ENCODE measurements around the gene VWA5B1. TPM values are rescaled to one million over a fixed set of nuclear protein-coding genes. Genes with fewer than 3 reads are reported as not detected.

The VWA5B1 gene
- total and polyA plus RNA-seq, 2 of the 8 experiments (the other 6 are each of a cell fraction or from before 2014, with no cell fraction given) = 0.54 to 2.3 TPM

GRCh38 chr1:20319456-20320220 is 29.0 kb downstream of the VWA5B1 start:
- H3K4me2 ChIP-seq (ENCODE audit: insufficient read depth in 1 of 2, low read depth in 2 of 2, low read length in 2 of 2) = no peak overlapping the region
- no peaks in the 10 kb centered on the region for H3K79me1 ChIP-seq (ENCODE audit: low read depth, low read length)
- no peak for FAIRE-seq
- no peak for TF ChIP-seq NANOG (IDR thresholded peaks at IDR 0.05; ENCODE audit: insufficient read depth, low read depth, low read length, poor library complexity, severe bottlenecking)
- TF ChIP-seq RBBP5 (IDR thresholded peaks at IDR 0.05; ENCODE audit: borderline replicate concordance, low read depth, low read length) = no peak
- no peak for TF ChIP-seq E2F6 (IDR thresholded peaks at IDR 0.05)
- no peak for TF ChIP-seq PHF8 (conservative IDR thresholded peaks at IDR 0.05; ENCODE audit: low read depth, low read length)
- TF ChIP-seq KDM4A (IDR thresholded peaks at IDR 0.05; ENCODE audit: low read depth, low read length, severe bottlenecking) = no peak
- TF ChIP-seq RNF2 (IDR thresholded peaks at IDR 0.05; ENCODE audit: borderline replicate concordance, low read depth, low read length, missing control alignments, poor library complexity, severe bottlenecking) = no peak
- TF ChIP-seq BACH1 (IDR thresholded peaks at IDR 0.05; ENCODE audit: low read length) = no peak
- TF ChIP-seq CTBP2 (IDR thresholded peaks at IDR 0.05; ENCODE audit: borderline replicate concordance, insufficient read depth, insufficient read length, low read length) = no peak
- no peak for TF ChIP-seq TEAD4 (IDR thresholded peaks at IDR 0.05; ENCODE audit: low read depth, low read length)
- TF ChIP-seq EGR1 (IDR thresholded peaks at IDR 0.05; ENCODE audit: borderline replicate concordance, low read depth, low read length) = no peak
- no peak for TF ChIP-seq MAX (IDR thresholded peaks at IDR 0.05)

More at GRCh38 chr1:20319456-20320220, 29.0 kb downstream of the VWA5B1 start:
- no peak overlapping the region for H4K8ac ChIP-seq (ENCODE audit: extremely low read depth, insufficient read depth, low read length)
- no peak overlapping the region for H3K4ac ChIP-seq (replicated peaks; ENCODE audit: insufficient read length, low read depth, low read length)
- H3K27me3 ChIP-seq (replicated peaks in 1 of 4; ENCODE audit: control insufficient read depth in 3 of 4, extremely low read depth in 1 of 4, insufficient read depth in 3 of 4, low read length in 3 of 4) = no peaks in the 10 kb centered on the region
- CTCF ChIA-PET (ENCODE audit: partially characterized antibody) = interaction anchor here (0.8 to 2.0 kb wide), 3 partner anchors 11 to 18 kb away, joined by 3 to 14 read pairs (median 3); no protein-coding TSS in a partner anchor
- no peaks in the 10 kb centered on the region for H3K23me2 ChIP-seq (ENCODE audit: low read depth, low read length)
- no peak overlapping the region for H2BK20ac ChIP-seq (ENCODE audit: low read length)
- no peaks in the 10 kb centered on the region for H3K79me2 ChIP-seq (ENCODE audit: control insufficient read depth in 1 of 2, insufficient read depth in 2 of 2, low read length in 2 of 2)
- H3K14ac ChIP-seq (ENCODE audit: insufficient read length) = no peak overlapping the region
- H2BK5ac ChIP-seq (ENCODE audit: low read depth, low read length) = no peak overlapping the region
- no peaks in the 10 kb centered on the region for H4K20me1 ChIP-seq (replicated peaks in 1 of 2; ENCODE audit: control insufficient read depth in 1 of 2, insufficient read depth in 2 of 2, low read length in 2 of 2)
- H3K9ac ChIP-seq (replicated peaks in 1 of 4; ENCODE audit: extremely low read depth in 1 of 4, low read depth in 3 of 4, low read length in 3 of 4) = no peak overlapping the region
- no peak overlapping the region for H2BK15ac ChIP-seq (ENCODE audit: low read length)
- H3K27ac ChIP-seq (ENCODE audit: low read depth, low read length) = no peak overlapping the region
- no peak overlapping the region for H3K4me3 ChIP-seq (ENCODE audit: extremely low read depth in 1 of 4, insufficient read depth in 2 of 4, low read depth in 3 of 4, low read length in 4 of 4)
- H2AK5ac ChIP-seq (ENCODE audit: low read depth, low read length) = no peak overlapping the region
- H3K56ac ChIP-seq (replicated peaks; ENCODE audit: insufficient read length, low read depth, low read length) = no peak overlapping the region
- H3K18ac ChIP-seq (ENCODE audit: extremely low read depth, low read length) = no peak overlapping the region
- 91% methylated on average over 11 of the region's 11 CpGs; no CpG with 5 or more reads in 1 of the 2 experiments for WGBS, 2 experiments (ENCODE audit: extremely low coverage in 1 of 2, insufficient coverage in 1 of 2, insufficient read length in 1 of 2, insufficient replicate concordance in 2 of 2, low coverage in 1 of 2, low lambda C conversion rate in 2 of 2, missing lambda C conversion rate in 1 of 2)
- no peak overlapping the region for H3K23ac ChIP-seq (ENCODE audit: insufficient read length)
- H2BK12ac ChIP-seq (ENCODE audit: low read depth, low read length) = no peak overlapping the region
- H3K9me3 ChIP-seq (ENCODE audit: insufficient read depth in 2 of 2, low read depth in 1 of 2, low read length in 1 of 2) = no peaks in the 10 kb centered on the region
- H3K4me1 ChIP-seq (replicated peaks in 1 of 4; ENCODE audit: control insufficient read depth in 3 of 4, insufficient read depth in 4 of 4, low read length in 3 of 4) = no peaks in the 10 kb centered on the region
- POLR2A ChIA-PET (ENCODE audit: partially characterized antibody) = no interaction called here
- no peak overlapping the region for H4K91ac ChIP-seq (replicated peaks; ENCODE audit: insufficient read length, low read length)
- no peak for DNase-seq (ENCODE audit: low read depth in 1 of 2, low spot score in 2 of 2)
- no peak overlapping the region for H2BK120ac ChIP-seq (replicated peaks; ENCODE audit: low read depth, low read length)
- no peak overlapping the region for H2AFZ ChIP-seq (ENCODE audit: low read length)
- H4K5ac ChIP-seq (ENCODE audit: insufficient read length, low read depth, low read length) = no peak overlapping the region
- no peaks in the 10 kb centered on the region for H3K36me3 ChIP-seq (ENCODE audit: control insufficient read depth in 2 of 4, insufficient read depth in 4 of 4, low read length in 3 of 4)

Measured in H1 (cell line).